K562 (cell line): Measurements from ENCODE around the gene APP. TPM values are rescaled to one million over a fixed set of nuclear protein-coding genes. Genes with fewer than 3 reads are reported as not detected.

Experiments
- ATAC-seq: fragments of 200-7000 bp; cut with Tn5 transposase; 3 replicates; pipeline ENCODE4 v1.9.1; 2020; ENCODE audit warnings: moderate library complexity
- BruUV-seq: library from RNA; stranded (reverse); fragments of 400-500 nt; replicated peaks from 2 replicates; lab custom pipeline; 2021; lab: Mats Ljungman, UMichigan
- CTCF ChIA-PET: fragments of 300-600 bp; formaldehyde crosslinking; extraction: SDS; loops from one replicate; lab custom pipeline; 2021; ENCODE audit warnings: low intra/inter-chr PET ratio; lab: Yijun Ruan, JAX
- POLR2A ChIA-PET: fragments of 300-600, 350-650 bp; sonication (Branson Sonifier 250); formaldehyde crosslinking; extraction: SDS; loops from one replicate; lab custom pipeline; 2021; ENCODE audit warnings: antibody characterized with exemption, inconsistent platforms; lab: Yijun Ruan, JAX
- DNase-seq, 4 experiments: peaks; one replicate each; pipeline versions ENCODE4 v3.0.0 to v3.0.0-alpha.2; 2011 to 2018; ENCODE audit warnings: low spot score in 3 of 4, mixed read lengths in 3 of 4; ENCODE audit errors: extremely low read depth in 1 of 4
- FAIRE-seq: peaks from 2 replicates; lab custom pipeline; 2011; peaks lifted over from hg19 to GRCh38; lab: Jason Lieb, UNC
- H2AFZ ChIP-seq: 2 replicates; pipeline ENCODE4 v1.6.0; 2011; ENCODE audit warnings: low read depth, low read length, control low read depth, inconsistent platforms
- H3K27ac ChIP-seq: fragments of 200-600 bp; 3 replicates; pipeline ENCODE4 v1.8.0; 2011; ENCODE audit warnings: low read depth, mild to moderate bottlenecking, control low read depth, inconsistent platforms, low read length, moderate library complexity, mixed read lengths; ENCODE audit errors: extremely low read depth
- H3K27me3 ChIP-seq, 2 experiments: fragments of 300-600 bp in 1 of 2; 2 replicates in 1 of 2; 3 replicates in 1 of 2; pipeline versions ENCODE4 v1.6.0 to v1.8.0; 2011; ENCODE audit warnings: inconsistent platforms in 2 of 2, low read length in 2 of 2, mild to moderate bottlenecking in 1 of 2, mixed read lengths in 1 of 2, moderate library complexity in 1 of 2; ENCODE audit not compliant: control insufficient read depth in 2 of 2, insufficient read depth in 2 of 2
- H3K36me3 ChIP-seq: fragments of 300-600 bp; 3 replicates; pipeline ENCODE4 v1.8.0; 2011; ENCODE audit warnings: mild to moderate bottlenecking, low read length, inconsistent platforms; ENCODE audit not compliant: control insufficient read depth, insufficient read depth
- H3K4me1 ChIP-seq, 2 experiments: fragments of 200-600 bp in 1 of 2; replicated peaks in 1 of 2; 2 replicates in 1 of 2; 3 replicates in 1 of 2; pipeline versions ENCODE4 v1.5.1 to v1.8.0; 2011; ENCODE audit warnings: inconsistent platforms in 2 of 2, low read length in 2 of 2, mild to moderate bottlenecking in 1 of 2, mixed read lengths in 1 of 2, moderate library complexity in 1 of 2; ENCODE audit not compliant: control insufficient read depth in 2 of 2, insufficient read depth in 2 of 2
- H3K4me2 ChIP-seq: 2 replicates; pipeline ENCODE4 v1.6.1; 2011; ENCODE audit warnings: low read length, control low read depth, inconsistent platforms, mixed read lengths; ENCODE audit not compliant: insufficient read depth
- H3K4me3 ChIP-seq: fragments of 200-600 bp; sonication (generic), shearing (Covaris generic); 2 replicates; pipeline ENCODE4 v1.5.1; 2016; ENCODE audit warnings: control low read depth, inconsistent platforms
- H3K79me2 ChIP-seq: fragments of 200-600 bp; 3 replicates; pipeline ENCODE4 v1.8.0; 2011; ENCODE audit warnings: low read length, inconsistent platforms; ENCODE audit not compliant: control insufficient read depth, insufficient read depth
- H3K9ac ChIP-seq, 2 experiments: 2 replicates each; pipeline versions ENCODE4 v1.6.0 to v1.6.1; 2011; ENCODE audit warnings: low read depth in 2 of 2, low read length in 2 of 2, control low read depth in 1 of 2, inconsistent platforms in 1 of 2, mild to moderate bottlenecking in 1 of 2, mixed read lengths in 1 of 2; ENCODE audit not compliant: insufficient read depth in 1 of 2
- H3K9me1 ChIP-seq: one replicate; pipeline ENCODE4 v1.6.0; 2011; ENCODE audit warnings: inconsistent platforms, mild to moderate bottlenecking, low read length, moderate library complexity; ENCODE audit not compliant: control insufficient read depth, insufficient read depth
- H3K9me3 ChIP-seq: replicated peaks from 2 replicates; pipeline ENCODE4 v1.5.1; 2011; ENCODE audit warnings: low read depth, low read length, inconsistent platforms; ENCODE audit not compliant: control insufficient read depth, insufficient read depth
- H4K20me1 ChIP-seq: replicated peaks from 2 replicates; pipeline ENCODE4 v1.6.1; 2011; ENCODE audit warnings: low read length, inconsistent platforms, mixed read lengths; ENCODE audit not compliant: control insufficient read depth, insufficient read depth
- FOSL1 ChIP-seq: fragments of 200-800 bp; sonication (Bioruptor generic); conservative IDR thresholded peaks from 2 replicates; pipeline ENCODE4 v1.6.1; 2016; ENCODE audit warnings: missing genetic modification characterization, missing compliant biosample characterization
- HMBOX1 ChIP-seq: sonication (generic); IDR thresholded peaks from 2 replicates; pipeline ENCODE4 v1.6.1; 2016
- MLX ChIP-seq, 2 experiments: fragments of 450-650 bp in 1 of 2; sonication (generic) in 1 of 2; formaldehyde crosslinking; conservative IDR thresholded peaks; 2 replicates each; pipeline versions ENCODE4 v1.4.0 to v1.8.1; 2020 to 2022; ENCODE audit warnings: mild to moderate bottlenecking in 1 of 2, missing genetic modification reagents in 1 of 2
- NEUROD1 ChIP-seq: fragments of 150-350 bp; IDR thresholded peaks from 2 replicates; pipeline ENCODE4 v1.6.1; 2014; ENCODE audit warnings: borderline replicate concordance, low read length, low read depth; ENCODE audit not compliant: partially characterized antibody
- NFIC ChIP-seq: fragments of 450-650 bp; IDR thresholded peaks from 2 replicates; pipeline ENCODE4 v1.6.1; 2017; ENCODE audit warnings: mild to moderate bottlenecking, inconsistent platforms
- NFIX ChIP-seq: fragments of 250-450 bp; sonication (Bioruptor Pico); IDR thresholded peaks from 2 replicates; pipeline ENCODE4 v1.4.0; 2020; ENCODE audit warnings: low read depth, mild to moderate bottlenecking, moderate library complexity
- NR2C2 ChIP-seq, 2 experiments: fragments of 200-800 bp in 1 of 2; sonication (Bioruptor generic) in 1 of 2; sonication (generic) in 1 of 2; formaldehyde crosslinking in 1 of 2; IDR thresholded peaks; 2 replicates each; pipeline versions ENCODE4 v1.6.1 to v1.8.0; 2016 to 2022; ENCODE audit warnings: mild to moderate bottlenecking in 1 of 2, missing compliant biosample characterization in 1 of 2, missing genetic modification characterization in 1 of 2, missing genetic modification reagents in 1 of 2
- YBX1 ChIP-seq: fragments of 450-650 bp; IDR thresholded peaks from 2 replicates; pipeline ENCODE4 v1.7.1; 2016; ENCODE audit warnings: mild to moderate bottlenecking
- ZNF512 ChIP-seq: IDR thresholded peaks from 2 replicates; pipeline ENCODE4 v1.6.1; 2016; ENCODE audit warnings: missing genetic modification characterization, missing compliant biosample characterization
- ZNF589 ChIP-seq: fragments of 200-800 bp; sonication (Bioruptor generic); IDR thresholded peaks from 2 replicates; pipeline ENCODE4 v1.6.1; 2016; ENCODE audit warnings: low read depth, missing genetic modification characterization, missing compliant biosample characterization
- WGBS: fragments of 100-300 bp; shearing (Covaris generic); methylation state at CpG from one replicate; pipeline ENCODE4 v1.1.6; 2016; ENCODE audit warnings: low coverage, mixed read lengths; ENCODE audit not compliant: insufficient coverage; ENCODE audit errors: missing lambda C conversion rate; 5-methylcytosine and 5-hydroxymethylcytosine counted together
- in situ Hi-C: fragments of 300-500 bp; cut with MboI; formaldehyde crosslinking; loops from 4 replicates; pipeline ENCODE4 v1.15.0; 2018; ENCODE audit warnings: inconsistent platforms, mixed read lengths
- intact Hi-C: fragments of 100-400 bp; cut with micrococcal nuclease; formaldehyde crosslinking; loops from 2 replicates; pipeline ENCODE4 v1.14.2; 2022
- polyA plus RNA-seq, 8 experiments: library from polyadenylated mRNA; depleted of rRNA in 4 of 8; stranded (reverse) in 5 of 8; unstranded in 3 of 8; fragments of >200 nt; fragmentation: Nextera tagmentation in 2 of 8; fragmentation: Illumina TruSeq in 1 of 8; extraction: Ambion mirVana in 2 of 8; extraction: Trizol in 1 of 8; gene quantifications; 2 replicates each; pipeline versions ENCODE4 v1.2.1 to v1.2.3, GENCODE V29; 2011 to 2014; ENCODE audit warnings: inconsistent platforms in 1 of 8, missing spikeins in 1 of 8
- total RNA-seq, 7 experiments: library from RNA; depleted of rRNA in 6 of 7; stranded (reverse); fragments of >200 nt in 6 of 7; fragmentation: Illumina TruSeq in 2 of 7; extraction: Trizol in 2 of 7; gene quantifications; 2 replicates each; pipeline versions ENCODE4 v1.2.1 to v1.2.3, GENCODE V29; 2011 to 2021; ENCODE audit warnings: low replicate concordance in 1 of 7
- TF ChIP-seq, protein P1 (sequence below): fragments of 250-450 bp; sonication (Bioruptor Pico); IDR thresholded peaks from 2 replicates; pipeline ENCODE4 v1.5.0; 2021; ENCODE audit warnings: mild to moderate bottlenecking, moderate library complexity

The APP gene
- total and polyA plus RNA-seq, 9 of the 15 experiments (the other 6 are each of a cell fraction or from before 2014, with no cell fraction given): 0.01 to 1.5 (median 0.16) TPM; not detected in 5

DNA sequence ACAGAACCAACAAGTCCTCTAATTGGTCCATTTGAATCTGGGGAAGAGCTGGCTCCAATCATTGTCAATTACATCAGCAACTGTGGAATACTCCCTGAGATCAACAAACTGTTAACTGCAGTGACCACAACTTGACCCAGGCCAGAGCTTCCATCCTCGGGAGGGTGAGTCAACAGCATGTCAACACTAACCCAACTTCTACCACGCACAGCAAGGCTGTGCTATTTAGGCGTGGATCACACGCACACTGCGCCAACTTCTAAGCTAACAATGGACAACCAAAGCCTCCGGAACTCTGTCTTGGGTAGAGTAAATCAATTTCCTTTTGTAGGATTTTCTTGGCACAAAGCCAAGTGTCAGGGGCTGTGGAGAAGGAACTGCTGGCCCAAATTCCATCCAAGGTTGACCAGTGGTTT lies 30.4 kb downstream of the APP start:
- Histone ChIP-seq H3K9ac (no peak overlapping the region), H2AFZ (no peak overlapping the region), H3K36me3 (no peaks in the 10 kb centered on the region), H3K4me3 (no peak overlapping the region), H3K9me1 (no peaks in the 10 kb centered on the region), H3K27ac (no peak overlapping the region), H3K4me2 (no peak overlapping the region), H3K9me3 (no peaks in the 10 kb centered on the region), H4K20me1 (no peaks in the 10 kb centered on the region), H3K27me3 (no peaks in the 10 kb centered on the region), H3K4me1 (no peaks in the 10 kb centered on the region), H3K79me2 (no peaks in the 10 kb centered on the region)
- DNase-seq (peak in 2 of 4 experiments; percentile 2 to 5), ATAC-seq (peak; percentile 49; the same call in 1 of the 3 replicates), FAIRE-seq (no peak)
- BruUV-seq: no TSS peak
- ChIA-PET POLR2A (no interaction called here), CTCF (no interaction called here)
- intact Hi-C loops: no loop called here
- in situ Hi-C loops: no loop called here
- TF ChIP-seq, protein P1, sequence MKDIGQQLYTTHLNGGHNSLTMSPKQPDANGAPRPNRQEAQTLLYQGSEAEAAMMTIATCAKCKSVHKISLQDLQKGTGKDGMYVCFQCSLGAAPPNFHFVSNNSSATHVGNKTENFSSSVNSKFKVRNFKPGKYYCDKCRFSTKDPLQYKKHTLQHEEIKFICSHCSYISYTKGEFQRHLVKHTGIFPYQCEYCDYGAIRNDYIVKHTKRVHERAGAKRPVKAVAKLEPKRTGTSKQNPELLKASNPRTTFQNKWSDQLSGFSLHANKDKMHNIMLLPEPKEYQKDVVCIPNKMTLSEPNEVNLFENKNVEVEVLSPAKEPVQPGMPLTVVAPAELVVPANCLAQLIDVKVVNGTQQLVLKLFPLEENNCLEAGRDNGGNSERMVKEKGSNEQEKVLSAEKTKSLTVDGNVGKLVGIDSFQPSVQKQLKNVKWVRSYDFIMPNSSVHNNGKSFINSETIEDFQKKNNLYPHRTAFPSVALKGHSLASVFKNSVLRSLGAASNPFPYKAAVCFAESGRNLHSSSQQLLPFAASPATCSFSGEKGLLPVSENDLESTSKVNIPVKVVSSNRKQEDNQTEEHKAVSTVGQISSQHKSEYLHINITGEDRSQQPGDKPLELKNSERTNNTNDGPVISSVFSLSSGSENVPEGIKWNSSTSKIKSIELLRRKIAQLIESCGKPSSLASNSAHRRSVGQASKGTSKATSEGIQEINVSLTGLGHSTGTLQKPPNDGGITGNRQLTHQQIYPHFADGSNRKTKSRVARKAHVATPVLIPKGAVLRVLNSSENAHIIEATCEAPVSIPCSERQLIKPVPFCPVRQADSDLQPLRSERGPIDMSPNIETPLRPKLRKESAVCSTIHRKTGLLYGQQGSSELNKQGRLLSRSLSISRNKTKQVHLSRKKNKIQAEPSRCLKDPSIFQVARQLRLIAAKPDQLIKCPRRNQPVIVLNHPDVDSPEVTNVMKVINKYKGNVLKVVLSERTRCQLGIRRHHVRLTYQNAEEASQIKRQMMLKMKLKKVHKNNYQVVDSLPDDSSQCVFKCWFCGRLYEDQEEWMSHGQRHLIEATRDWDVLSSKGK (CRISPR knock-in tag): 0 out of 2 replicates have a peak, but pooled peaks have one; percentile 18
- TF ChIP-seq HMBOX1 (peak; percentile 71), NFIX (CRISPR knock-in tag) (peak; percentile 98), YBX1 (no peak), MLX (CRISPR knock-in tag; conservative IDR thresholded peaks at IDR 0.05) (no peak), NFIC (peak; percentile 96), ZNF512 (tag) (no peak), FOSL1 (tag) (peak; percentile 46; the same call in 1 of the 2 replicates), ZNF589 (CRISPR knock-in tag) (0 out of 2 replicates have a peak, but pooled peaks have one; percentile 39), NR2C2 (CRISPR knock-in tag; IDR thresholded peaks at IDR 0.05) (no peak), NR2C2 (tag; IDR thresholded peaks at IDR 0.05) (peak; percentile 67; the same call in 1 of the 2 replicates), NEUROD1 (no peak)
- WGBS: 2% methylated on average over 6 of the region's 6 CpGs
